Measurements from ENCODE around the gene LCN9.
"Not testable (repeated sequence)": the region's sequence is repeated elsewhere in the genome, so short reads cannot be mapped to it uniquely, and the experiment has no call there.

Gene LCN9

DNA sequence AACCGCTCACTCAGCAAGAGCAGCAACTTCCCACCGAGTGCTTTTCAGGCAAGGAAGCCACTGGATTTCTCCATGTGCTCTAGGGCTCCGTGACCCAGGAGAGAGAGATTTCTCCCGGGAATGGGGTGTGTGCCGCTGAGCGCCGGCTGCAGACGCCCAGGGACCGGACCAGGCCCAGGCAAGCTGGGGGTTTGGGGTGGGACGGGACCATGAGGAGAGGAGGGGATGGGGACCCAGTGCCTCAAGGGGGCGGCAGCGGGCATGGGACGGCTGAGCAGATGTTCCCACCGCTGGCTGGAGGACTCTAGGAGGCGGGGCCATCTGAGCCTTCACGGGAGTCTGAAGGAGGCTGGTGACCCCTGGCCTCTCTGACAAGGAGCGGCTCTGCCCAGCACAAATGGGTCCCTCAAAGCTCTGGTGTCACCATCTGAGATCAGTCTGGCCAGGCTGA lies 8.5 kb downstream of the LCN9 start:
- DNase-seq (ENCODE audit: low read depth), result no peak

DNA sequence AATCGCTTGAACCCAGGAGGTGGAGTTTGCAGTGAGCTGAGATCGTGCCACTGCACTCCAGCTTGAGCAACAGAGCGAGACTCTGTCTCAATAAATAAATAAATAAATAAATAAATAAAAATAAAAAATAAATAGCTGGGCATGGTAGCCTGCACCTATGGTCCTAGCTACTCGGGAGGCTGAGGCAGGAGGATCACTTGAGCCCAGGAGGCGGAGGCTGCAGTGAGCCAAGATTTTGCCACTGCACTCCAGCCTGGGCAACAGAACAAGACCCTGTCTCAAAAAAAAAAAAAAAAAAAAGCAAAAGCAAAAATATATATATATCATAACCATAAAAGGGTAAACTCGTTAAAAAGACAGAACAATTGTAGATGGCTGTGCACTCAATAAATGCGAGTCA lies 9.7 kb downstream of the LCN9 start:
- DNase-seq (ENCODE audit: low read depth), result not testable (repeated sequence)

DNA sequence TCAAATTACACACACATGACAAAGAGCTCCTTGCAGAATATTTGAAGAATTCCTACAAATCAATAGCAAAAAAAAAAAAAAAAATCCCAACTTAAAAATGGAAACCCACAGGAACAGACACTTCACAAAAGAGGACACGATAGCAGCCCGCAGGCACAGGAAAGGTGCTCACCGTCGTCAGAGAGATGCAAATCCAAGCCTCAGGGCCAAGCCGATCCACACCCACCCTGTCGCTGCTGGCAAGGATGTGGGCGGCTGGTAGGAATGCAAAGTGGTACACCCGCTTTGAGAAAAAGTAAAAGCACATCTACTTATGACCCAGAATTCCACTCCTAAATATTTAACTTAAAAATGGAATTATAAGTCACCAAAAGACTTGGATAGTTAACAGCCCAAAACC lies 10.8 kb downstream of the LCN9 start:
- DNase-seq (ENCODE audit: low read depth), result no peak

DNA sequence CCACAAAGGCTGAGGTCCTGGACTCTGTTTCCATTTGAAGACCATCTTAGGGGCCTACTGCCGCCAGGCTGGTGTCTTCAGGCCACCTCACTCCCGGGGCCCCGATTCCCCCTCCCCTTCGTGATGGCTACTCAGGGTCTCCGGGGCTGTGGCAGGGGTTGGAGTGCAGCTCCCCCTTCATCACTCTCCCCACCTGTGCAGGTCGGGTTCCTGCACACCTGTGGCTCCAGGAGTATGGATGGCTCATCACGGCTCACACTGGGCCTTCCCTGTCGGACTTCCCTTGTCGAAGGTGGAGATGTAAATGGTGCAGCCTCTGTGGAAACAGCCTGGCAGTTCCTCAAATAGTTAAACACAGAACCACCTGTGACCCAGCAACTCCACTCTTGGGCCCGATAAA lies 11.9 kb downstream of the LCN9 start:
- DNase-seq (ENCODE audit: low read depth), result no peak

DNA sequence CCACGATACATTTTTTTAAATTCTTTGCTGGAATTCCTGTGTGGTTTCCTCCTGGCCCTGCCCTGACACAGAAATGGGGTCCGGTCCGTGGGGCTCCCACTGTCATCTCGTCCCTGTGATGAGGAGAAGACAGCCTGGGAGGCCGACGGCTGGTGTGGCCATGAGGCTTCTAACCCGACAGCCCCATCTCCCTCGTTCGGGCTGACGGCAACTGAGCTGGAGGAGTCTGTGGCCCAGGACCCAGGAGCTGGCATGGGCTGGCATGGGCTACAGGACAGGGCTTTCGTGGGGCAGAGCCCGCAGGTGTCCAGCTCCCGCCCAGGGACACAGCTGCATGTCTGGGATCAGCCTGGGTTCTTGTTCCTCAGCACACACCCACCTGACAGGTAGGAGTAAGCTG lies 13.8 kb downstream of the LCN9 start:
- no peak for DNase-seq (ENCODE audit: low read depth)

DNA sequence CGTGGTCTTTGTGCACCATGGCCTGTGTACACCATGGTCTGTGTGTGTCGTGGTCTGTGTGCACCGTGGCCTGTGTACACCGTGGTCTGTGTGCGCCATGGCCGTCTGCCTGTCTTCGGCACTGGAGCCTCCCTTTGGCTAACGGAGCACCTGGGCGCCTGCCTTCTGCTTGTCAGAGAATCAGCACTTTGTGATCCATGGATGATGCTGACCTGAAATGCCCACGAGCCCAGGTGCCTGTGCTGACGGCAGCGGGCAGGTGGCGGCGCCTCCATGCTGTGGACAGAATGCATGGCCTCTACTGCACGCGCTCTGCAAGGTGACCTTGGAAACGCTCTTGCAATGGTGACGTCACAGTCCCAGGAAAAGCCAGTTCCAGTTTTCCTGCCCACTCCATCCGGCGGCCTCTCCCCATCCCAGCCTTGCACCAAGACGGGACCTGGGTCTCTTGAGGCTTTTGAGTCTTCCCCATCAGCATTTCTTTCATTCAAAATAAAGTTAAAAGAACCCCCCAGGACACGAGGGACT lies 14.6 kb downstream of the LCN9 start:
- no peak for DNase-seq (ENCODE audit: low read depth)

DNA sequence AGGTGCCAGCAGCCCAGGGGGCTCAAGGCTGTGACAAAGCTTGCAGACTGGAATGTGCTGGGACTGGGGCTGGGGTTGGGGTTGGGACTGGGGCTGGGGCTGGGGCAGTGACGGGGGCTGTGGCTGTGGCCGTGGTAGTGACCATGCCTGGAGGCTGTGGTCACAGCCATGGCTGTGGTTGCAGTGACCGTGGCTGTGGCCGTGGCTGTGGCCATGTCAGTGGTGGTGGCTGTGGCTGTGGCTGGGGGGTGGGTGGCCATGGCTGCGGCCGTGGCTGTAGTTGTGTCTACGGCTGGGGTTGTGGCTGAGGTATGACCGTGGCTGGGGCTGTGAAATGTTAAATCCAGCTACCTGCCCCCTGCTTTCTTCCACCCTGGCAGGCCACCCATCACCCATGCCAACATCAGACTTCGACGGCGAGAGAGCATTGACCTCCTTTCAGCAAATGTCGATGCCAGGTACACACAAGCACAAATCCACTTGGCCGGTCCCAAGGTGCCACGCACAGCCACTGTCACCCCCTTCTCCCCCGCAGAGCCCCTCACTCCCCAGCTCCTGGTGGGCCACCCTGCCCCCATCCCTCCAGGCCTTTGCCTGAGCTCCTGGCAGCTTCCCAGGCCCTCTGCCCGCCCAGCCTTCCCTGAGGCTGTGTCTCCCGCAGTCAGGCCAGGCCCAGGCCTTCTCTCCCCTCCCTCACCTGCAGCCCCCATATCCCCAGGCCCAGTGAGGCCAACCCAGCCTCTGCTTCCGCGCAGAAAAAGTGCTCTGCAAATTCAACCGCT lies 15.3 kb downstream of the LCN9 start:
- no peak for DNase-seq (ENCODE audit: low read depth)

DNA sequence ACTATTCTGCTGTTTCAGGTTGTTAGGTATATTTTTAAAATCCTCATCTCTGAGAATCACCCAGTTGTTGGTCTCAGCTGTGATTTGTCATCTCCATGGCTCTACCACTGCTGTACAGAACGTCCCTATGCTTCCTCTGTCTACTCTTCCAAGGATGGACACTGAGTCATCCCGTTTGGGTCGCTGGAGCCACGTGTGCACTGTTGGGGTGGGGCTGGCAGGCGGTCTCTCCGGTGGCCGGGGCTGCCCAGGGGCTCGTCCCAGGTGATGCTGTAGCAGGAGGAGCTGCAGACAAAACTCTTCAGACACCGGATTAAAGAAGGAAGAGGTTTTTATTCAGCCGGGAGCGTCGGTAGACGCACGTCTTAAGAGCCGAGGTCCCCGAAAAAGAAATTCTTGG lies 16.9 kb downstream of the LCN9 start:
- DNase-seq (ENCODE audit: low read depth), result no peak

DNA sequence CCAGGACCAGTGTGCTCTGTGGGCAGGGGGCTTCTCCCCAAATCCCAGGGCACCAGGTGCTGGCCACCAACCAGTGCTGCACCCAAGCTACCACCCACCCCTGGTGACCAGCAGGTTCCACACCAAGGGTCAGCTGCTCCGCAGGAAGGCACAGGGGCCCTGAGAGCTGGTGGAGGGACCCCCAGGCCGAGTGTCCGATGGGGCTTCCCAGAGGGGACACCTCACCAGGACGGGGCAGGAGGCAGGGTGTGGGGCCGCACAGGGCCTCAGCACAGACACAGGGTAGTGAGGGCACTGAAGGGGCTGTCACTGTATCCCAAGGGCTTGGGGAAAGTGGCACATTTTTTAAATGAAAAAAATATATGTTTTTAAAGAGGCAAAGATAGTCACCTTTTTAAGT lies 18.1 kb downstream of the LCN9 start:
- no peak for DNase-seq (ENCODE audit: low read depth)

DNA sequence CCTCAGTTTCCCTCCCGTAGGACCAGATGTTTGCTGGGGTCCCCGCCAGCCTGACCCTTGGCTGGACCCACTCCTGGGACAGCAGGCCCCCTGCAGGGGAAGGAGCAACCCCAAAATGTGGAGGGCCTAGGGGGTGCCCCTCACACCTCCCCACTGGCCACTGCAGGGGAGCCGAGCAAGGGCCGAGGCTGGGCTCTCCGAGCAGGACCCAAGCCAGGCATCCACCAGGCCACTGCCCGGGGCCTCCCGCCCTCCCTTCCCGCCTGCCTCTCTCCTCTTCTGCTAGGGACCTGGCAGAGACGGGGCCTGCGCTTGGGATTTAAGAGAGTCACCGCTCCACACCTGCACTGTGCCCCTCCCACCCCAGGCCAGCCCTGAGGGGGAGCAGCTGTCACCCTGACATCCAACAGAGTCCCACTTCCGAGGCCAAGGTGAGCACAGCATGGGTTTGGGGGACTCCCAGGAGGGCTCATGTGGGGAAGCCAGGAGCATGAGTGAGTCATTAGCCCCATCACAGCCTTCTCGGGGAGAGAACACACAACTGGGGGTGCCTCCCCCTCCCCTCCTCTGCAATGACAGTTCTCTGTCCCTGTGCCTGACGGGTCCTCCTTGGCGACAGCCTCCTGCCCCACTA lies 20.4 kb downstream of the LCN9 start:
- no peak for DNase-seq (ENCODE audit: low read depth)

DNA sequence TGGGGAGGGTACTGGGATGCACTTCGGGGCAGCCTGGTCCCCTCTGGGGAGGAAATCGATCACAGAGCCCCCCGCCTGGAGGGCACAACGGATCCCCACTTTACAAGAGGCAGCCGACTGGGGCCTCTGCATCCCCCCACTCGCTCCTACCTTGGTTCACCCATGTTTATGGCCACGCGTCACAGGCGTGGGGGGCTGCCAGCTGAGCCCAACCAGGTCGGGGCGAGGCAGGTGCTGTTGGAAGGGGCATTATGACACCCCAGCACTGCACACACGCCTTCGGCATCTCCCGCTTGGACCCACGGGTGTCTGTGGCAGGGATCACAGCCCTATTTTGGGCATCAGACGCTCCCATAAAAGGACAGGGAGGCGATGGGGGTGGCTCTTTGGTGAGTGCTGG lies 21.6 kb downstream of the LCN9 start:
- no peak for DNase-seq (ENCODE audit: low read depth)

DNA sequence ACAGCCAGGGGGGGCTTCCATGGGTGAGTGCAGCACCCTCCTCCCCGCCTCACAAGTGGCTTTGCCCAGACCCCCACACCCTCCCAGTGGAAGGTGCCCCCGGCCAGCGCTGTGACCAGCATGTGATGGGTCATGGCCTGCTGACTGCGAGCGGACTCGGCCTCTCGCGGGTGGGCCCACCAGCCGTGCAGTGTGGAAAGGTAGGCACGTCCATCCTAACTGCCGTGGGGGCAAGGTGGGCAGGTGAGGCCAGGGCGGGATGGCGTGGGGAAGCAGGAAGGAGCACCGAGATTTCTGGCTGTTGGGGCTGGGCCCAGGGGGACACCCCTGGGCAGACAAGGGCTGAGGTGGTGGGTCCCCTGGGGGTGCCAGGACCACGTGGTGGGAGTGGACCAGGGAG lies 24.1 kb downstream of the LCN9 start:
- DNase-seq (ENCODE audit: low read depth), result no peak

DNA sequence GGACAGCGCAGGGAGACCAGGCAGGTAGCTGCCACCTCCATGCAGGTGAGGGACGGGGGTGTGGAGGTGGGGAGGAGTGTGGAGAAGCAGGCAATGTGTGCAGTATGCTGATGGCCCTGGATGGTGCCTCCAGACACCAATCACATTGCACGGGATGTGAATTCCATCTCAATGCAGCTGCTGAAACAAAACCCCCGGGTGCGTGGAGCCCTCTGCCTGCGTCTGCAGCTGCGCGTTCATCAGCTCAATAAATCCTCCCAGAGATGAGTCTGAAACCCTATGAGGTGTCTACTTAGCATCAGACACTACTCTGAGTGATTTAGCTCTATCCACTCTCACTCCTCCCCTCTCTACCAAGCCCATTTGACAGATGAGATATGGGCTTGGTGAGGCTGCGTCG lies 25.9 kb downstream of the LCN9 start:
- DNase-seq (ENCODE audit: low read depth), result no peak

DNA sequence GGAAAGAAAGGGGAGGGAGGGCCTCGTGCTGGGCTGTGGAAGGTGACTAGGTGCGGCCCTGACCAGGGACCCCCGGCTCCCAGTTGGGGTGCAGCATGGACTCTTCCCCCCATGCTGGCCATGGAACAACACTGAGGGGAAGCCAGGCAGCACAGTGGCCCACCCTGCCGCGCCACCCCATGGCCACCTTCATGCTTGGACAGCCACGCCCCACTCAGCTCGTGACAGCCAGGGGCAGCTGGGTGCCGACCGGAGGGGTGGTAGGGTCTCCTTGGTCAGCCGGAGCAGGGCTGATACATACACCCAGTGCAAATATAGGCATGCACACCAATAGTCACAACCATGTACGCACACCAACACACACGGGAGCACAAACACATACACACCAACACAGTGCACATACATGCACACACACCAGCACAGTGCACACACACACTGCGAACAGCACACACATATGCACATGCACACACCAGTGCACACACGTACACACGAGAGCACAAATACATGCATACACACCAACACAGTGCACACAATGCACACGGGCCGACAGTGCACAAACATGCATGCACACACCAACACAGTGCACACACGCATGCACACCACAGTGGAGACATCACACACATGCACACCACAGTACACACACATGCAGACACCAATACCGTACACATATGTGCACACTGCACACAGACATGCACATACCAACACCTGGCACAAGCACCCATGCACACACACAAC lies 27.9 kb downstream of the LCN9 start:
- DNase-seq (ENCODE audit: low read depth), result no peak

DNA sequence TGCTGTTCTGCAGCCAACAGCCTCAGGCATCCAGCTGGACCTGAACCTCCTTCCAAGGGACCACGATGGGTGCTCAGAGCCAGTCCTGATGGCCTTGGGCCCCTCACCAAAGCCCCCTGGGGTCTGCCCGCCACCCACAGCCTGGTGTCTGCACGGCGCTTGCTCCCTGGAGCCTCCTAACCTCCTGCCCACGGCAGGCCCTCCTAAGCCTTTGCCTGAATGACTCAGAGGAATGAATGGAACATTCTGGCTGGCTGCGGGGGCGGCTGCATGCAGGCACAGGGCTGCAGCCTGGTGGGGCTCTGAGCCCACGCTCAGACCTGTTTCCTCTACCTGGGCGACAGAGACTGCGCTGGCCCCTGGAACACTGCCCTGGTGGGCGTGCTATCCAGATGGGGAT lies 29.3 kb downstream of the LCN9 start:
- DNase-seq (ENCODE audit: low read depth), result no peak

DNA sequence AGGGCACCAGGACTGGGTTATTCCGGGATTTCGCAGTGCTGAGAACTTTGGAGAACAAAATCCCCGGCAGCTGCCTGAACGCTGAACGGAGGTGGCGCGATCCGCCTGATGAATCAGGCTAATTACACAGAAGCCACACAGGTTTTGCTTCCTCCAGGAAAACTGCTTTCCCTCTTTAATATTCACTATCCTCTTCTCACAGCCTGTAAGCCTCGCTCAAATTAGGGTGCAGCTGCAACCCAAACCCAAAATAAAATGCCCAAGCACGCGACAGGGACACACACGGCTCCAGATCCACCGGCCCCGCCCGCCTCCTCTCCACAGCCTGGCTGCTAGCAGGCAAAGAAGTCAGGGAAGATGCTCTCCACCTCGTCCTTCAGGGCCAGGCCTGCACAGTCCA lies 30.2 kb downstream of the LCN9 start:
- DNase-seq (ENCODE audit: low read depth), result no peak

DNA sequence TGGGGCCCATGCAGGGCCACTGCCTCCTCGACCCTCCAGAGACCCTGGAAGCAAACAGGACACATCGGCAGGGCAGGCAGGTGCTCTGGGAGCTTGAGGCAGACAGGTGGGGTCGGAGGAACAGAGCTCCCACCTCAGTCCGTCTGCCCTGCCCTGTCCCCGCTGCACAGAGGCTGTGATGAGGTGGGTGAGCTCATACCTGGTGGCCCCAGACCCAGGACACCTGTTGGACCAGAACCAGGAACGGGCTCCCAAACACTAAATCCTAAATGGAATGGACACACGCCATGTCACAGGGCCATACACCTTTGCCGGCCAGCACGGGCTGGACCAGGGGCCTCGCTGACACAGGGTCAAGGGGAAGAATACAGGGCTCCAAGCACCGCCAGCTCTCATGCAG lies 30.7 kb downstream of the LCN9 start:
- no peak for DNase-seq (ENCODE audit: low read depth)

DNA sequence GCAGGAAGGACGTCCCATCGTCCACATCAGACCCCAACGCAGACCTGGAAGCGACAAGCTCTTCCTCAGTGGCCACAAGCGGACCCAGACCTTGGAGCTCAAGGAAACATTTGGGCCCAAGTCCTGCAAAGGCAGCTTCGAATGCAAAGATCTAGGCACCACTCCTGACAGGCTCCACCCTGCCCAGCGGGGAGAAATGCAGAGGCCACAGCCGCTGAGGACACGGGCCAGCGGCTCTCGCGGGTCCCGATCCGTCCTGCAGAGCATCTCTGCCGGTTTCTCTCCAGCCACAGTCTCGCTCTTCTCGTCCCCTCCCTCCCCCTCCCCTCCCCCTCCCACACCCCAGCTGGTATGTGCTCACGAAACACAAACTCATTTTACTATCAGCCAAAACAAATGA lies 31.3 kb downstream of the LCN9 start:
- no peak for DNase-seq (ENCODE audit: low read depth)

DNA sequence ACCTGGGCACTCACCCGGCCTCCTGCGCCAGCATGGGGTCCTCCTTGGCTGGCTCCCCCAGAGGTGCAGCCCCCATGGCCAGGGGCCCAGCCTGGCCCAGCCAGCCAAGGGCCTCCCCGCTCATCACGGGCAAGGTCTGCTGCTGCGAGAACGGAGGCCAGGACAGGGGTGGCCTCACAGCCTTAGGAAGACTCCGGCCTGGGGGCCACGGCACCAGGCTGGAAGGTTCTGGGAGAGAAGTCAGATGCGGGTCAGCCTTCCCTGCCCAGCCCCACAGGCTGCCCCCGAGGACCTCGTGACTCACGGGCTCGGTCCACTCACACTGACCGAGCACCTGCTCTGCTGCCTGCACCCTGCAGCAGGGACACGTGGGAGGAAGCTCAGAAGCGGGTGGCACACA lies 31.9 kb downstream of the LCN9 start:
- DNase-seq (ENCODE audit: low read depth), result no peak

DNA sequence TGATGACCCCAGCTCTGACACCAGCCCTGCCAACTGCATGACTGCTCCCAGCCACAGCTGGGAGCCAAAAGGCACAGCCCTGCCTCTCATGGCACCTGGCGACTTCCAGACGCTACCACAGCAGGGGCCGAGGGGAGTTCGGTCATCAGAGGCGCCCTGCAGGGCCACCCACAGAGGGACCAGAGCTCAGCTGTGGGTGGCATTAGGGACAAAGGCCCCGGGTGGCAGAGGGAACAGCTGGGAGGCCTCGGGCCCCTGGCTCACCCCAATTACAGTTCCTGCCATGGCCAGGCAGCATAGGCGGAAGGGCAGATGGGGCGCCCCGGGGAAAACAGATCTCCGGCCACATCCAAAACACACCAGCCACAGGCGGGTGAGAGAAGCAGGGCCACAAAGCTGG lies 32.5 kb downstream of the LCN9 start:
- DNase-seq (ENCODE audit: low read depth), result no peak

DNA sequence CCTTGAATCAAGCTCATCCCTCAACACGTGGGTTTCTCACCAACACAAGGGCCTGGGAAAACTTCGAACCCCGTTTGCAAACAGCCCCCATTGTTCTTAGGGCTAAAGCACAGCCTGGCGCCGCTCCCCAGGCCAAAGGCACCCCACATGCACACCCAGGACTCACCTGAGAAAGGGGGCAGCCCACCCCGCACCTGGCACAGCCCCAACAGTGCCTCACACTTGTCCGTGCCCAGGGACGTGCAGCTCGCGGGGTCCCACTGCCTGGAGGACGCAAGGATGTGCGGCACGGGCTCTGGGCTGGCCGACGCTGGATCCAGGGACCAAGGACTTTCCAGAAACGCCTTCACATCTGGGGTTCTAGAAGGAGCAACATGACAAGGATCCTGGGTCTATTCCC lies 33.3 kb downstream of the LCN9 start:
- DNase-seq (ENCODE audit: low read depth), result no peak

DNA sequence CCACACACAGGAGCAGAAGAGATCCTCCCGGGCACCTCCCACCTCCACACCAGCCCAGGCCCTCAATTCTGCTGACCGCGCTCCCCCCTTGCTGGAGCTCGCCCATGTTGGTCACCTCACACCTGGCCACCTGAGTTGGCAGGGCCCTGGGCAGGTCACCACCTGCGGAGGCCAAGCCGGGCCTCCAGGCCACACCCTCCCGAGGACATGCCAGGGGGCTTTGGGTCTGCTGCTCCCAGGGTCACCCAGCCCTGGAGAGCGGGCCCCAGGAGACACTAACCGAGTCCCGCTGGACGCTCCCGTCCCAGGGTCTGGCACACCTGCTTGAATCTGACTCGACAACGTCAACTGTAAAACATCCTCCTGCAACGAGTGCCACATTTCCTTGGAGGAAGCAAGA lies 34.1 kb downstream of the LCN9 start:
- no peak for DNase-seq (ENCODE audit: low read depth)

DNA sequence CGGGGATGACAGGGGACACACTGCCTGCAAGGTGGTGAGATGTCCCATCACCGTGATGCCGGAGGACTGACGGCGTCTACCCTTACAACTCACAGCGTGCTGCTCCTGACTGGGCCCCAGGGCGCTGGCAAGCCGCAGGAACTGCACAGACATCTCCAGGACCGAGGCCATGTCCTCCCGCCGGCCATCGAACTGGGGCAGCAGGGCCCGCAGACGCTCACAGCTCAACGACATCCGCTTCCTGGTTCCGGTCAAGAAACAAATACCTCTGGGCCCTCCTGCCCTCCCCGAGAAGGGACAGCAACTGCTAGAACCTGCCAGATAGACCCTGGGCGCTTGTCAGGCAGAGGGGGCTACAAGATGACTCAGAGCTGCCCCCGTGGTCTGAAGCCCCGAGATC lies 35.1 kb downstream of the LCN9 start:
- no peak for DNase-seq (ENCODE audit: low read depth)

All from stimulated activated CD8-positive, alpha-beta memory T cell treated with anti-CD3 and anti-CD28 coated beads, Interleukin-7, amount 100 ng/mL, for 24 hours (primary cell).